Measurements from ENCODE around the gene CBLN3. TPM values are rescaled to one million over a fixed set of nuclear protein-coding genes. Genes with fewer than 3 reads are reported as not detected.

CBLN3 gene
- total RNA-seq, 1 experiment from 2014 or later, result 0.94 TPM

DNA sequence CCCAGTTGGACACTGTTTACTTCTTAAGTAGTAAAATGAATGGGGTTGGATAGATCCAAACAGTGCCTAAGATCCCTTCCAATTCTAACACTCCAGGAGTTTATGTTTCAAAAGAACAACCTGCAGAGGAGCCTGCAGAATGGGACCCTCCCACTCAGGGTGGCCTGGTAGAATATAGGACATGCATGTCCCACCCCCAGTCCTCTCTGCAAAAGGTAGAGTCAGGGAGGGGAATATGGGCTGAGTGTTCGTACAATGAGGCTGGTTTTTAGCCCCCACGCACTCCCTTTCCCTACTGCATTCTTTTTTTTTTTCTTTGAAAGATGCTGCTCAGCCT, 42.5 kb downstream of the CBLN3 start:
- Mint-ChIP-seq H3K4me3 (no peak overlapping the region), H3K36me3 (no peaks in the 10 kb centered on the region), H3K9me3 (no peaks in the 10 kb centered on the region), H3K27ac (no peak overlapping the region), H3K27me3 (ENCODE audit: low read depth) (no peaks in the 10 kb centered on the region; the same call in none of the 2 replicates), H3K4me1 (peaks cover 12% of the 10 kb centered on the region)
- no peak for DNase-seq (ENCODE audit: low spot score)
- no peak for ATAC-seq
- ChIA-PET CTCF (no interaction called here), POLR2A (no interaction called here)
- no peak for TF ChIP-seq RORB (CRISPR knock-in tag; IDR thresholded peaks at IDR 0.05)
- TF ChIP-seq, protein P1, sequence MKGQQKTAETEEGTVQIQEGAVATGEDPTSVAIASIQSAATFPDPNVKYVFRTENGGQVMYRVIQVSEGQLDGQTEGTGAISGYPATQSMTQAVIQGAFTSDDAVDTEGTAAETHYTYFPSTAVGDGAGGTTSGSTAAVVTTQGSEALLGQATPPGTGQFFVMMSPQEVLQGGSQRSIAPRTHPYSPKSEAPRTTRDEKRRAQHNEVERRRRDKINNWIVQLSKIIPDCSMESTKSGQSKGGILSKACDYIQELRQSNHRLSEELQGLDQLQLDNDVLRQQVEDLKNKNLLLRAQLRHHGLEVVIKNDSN (CRISPR knock-in tag; IDR thresholded peaks at IDR 0.05), result no peak
- TF ChIP-seq, protein P2, sequence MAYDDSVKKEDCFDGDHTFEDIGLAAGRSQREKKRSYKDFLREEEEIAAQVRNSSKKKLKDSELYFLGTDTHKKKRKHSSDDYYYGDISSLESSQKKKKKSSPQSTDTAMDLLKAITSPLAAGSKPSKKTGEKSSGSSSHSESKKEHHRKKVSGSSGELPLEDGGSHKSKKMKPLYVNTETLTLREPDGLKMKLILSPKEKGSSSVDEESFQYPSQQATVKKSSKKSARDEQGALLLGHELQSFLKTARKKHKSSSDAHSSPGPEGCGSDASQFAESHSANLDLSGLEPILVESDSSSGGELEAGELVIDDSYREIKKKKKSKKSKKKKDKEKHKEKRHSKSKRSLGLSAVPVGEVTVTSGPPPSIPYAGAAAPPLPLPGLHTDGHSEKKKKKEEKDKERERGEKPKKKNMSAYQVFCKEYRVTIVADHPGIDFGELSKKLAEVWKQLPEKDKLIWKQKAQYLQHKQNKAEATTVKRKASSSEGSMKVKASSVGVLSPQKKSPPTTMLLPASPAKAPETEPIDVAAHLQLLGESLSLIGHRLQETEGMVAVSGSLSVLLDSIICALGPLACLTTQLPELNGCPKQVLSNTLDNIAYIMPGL (CRISPR knock-in tag; IDR thresholded peaks at IDR 0.05), result no peak

DNA sequence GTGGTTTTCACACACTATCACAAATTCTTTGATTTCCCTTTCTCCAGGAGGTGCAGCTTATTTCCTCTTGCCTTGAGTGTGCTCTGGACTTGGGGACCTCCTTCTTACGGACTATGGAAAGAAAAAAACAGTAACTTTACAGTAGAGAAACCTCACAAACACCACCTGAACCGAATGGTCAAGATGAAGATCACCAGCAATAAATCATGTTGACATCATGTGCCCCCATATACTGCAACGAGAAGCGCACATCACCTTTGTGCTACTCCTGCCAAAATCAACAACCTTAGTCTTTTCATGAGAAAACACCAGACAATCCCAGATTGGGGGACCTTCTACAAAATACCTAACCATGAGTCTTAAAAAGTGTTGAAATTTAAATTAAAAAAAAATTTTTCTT, 43.9 kb downstream of the CBLN3 start:
- DNase-seq (ENCODE audit: low spot score) (no peak), ATAC-seq (no peak)
- Mint-ChIP-seq H3K36me3 (no peaks in the 10 kb centered on the region), H3K27ac (no peak overlapping the region), H3K4me3 (no peak overlapping the region), H3K4me1 (peaks cover 17% of the 10 kb centered on the region), H3K27me3 (ENCODE audit: low read depth) (no peaks in the 10 kb centered on the region; the same call in none of the 2 replicates), H3K9me3 (no peaks in the 10 kb centered on the region)
- CTCF ChIA-PET, result no interaction called here
- no peak for TF ChIP-seq HMGA2 (CRISPR knock-in tag; IDR thresholded peaks at IDR 0.05)
- TF ChIP-seq, protein P3, sequence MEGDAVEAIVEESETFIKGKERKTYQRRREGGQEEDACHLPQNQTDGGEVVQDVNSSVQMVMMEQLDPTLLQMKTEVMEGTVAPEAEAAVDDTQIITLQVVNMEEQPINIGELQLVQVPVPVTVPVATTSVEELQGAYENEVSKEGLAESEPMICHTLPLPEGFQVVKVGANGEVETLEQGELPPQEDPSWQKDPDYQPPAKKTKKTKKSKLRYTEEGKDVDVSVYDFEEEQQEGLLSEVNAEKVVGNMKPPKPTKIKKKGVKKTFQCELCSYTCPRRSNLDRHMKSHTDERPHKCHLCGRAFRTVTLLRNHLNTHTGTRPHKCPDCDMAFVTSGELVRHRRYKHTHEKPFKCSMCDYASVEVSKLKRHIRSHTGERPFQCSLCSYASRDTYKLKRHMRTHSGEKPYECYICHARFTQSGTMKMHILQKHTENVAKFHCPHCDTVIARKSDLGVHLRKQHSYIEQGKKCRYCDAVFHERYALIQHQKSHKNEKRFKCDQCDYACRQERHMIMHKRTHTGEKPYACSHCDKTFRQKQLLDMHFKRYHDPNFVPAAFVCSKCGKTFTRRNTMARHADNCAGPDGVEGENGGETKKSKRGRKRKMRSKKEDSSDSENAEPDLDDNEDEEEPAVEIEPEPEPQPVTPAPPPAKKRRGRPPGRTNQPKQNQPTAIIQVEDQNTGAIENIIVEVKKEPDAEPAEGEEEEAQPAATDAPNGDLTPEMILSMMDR (IDR thresholded peaks at IDR 0.05), result no peak
- TF ChIP-seq, protein P4, sequence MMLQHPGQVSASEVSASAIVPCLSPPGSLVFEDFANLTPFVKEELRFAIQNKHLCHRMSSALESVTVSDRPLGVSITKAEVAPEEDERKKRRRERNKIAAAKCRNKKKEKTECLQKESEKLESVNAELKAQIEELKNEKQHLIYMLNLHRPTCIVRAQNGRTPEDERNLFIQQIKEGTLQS (CRISPR knock-in tag; conservative IDR thresholded peaks at IDR 0.05), result no peak
- TF ChIP-seq, protein P5, sequence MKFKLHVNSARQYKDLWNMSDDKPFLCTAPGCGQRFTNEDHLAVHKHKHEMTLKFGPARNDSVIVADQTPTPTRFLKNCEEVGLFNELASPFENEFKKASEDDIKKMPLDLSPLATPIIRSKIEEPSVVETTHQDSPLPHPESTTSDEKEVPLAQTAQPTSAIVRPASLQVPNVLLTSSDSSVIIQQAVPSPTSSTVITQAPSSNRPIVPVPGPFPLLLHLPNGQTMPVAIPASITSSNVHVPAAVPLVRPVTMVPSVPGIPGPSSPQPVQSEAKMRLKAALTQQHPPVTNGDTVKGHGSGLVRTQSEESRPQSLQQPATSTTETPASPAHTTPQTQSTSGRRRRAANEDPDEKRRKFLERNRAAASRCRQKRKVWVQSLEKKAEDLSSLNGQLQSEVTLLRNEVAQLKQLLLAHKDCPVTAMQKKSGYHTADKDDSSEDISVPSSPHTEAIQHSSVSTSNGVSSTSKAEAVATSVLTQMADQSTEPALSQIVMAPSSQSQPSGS (CRISPR knock-in tag; IDR thresholded peaks at IDR 0.05; ENCODE audit: borderline replicate concordance, low read depth), result no peak
- TF ChIP-seq, protein P6, sequence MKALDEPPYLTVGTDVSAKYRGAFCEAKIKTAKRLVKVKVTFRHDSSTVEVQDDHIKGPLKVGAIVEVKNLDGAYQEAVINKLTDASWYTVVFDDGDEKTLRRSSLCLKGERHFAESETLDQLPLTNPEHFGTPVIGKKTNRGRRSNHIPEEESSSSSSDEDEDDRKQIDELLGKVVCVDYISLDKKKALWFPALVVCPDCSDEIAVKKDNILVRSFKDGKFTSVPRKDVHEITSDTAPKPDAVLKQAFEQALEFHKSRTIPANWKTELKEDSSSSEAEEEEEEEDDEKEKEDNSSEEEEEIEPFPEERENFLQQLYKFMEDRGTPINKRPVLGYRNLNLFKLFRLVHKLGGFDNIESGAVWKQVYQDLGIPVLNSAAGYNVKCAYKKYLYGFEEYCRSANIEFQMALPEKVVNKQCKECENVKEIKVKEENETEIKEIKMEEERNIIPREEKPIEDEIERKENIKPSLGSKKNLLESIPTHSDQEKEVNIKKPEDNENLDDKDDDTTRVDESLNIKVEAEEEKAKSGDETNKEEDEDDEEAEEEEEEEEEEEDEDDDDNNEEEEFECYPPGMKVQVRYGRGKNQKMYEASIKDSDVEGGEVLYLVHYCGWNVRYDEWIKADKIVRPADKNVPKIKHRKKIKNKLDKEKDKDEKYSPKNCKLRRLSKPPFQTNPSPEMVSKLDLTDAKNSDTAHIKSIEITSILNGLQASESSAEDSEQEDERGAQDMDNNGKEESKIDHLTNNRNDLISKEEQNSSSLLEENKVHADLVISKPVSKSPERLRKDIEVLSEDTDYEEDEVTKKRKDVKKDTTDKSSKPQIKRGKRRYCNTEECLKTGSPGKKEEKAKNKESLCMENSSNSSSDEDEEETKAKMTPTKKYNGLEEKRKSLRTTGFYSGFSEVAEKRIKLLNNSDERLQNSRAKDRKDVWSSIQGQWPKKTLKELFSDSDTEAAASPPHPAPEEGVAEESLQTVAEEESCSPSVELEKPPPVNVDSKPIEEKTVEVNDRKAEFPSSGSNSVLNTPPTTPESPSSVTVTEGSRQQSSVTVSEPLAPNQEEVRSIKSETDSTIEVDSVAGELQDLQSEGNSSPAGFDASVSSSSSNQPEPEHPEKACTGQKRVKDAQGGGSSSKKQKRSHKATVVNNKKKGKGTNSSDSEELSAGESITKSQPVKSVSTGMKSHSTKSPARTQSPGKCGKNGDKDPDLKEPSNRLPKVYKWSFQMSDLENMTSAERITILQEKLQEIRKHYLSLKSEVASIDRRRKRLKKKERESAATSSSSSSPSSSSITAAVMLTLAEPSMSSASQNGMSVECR (CRISPR knock-in tag; IDR thresholded peaks at IDR 0.05; ENCODE audit: borderline replicate concordance), result no peak
- no peak for TF ChIP-seq ZNF416 (CRISPR knock-in tag; IDR thresholded peaks at IDR 0.05)
- no peak for TF ChIP-seq FOXP1 (CRISPR knock-in tag; IDR thresholded peaks at IDR 0.05; ENCODE audit: borderline replicate concordance)
- TF ChIP-seq, protein P2 (CRISPR knock-in tag; IDR thresholded peaks at IDR 0.05), result no peak
- no peak for TF ChIP-seq MXD4 (CRISPR knock-in tag; IDR thresholded peaks at IDR 0.05; ENCODE audit: borderline replicate concordance)
- TF ChIP-seq, protein P7, sequence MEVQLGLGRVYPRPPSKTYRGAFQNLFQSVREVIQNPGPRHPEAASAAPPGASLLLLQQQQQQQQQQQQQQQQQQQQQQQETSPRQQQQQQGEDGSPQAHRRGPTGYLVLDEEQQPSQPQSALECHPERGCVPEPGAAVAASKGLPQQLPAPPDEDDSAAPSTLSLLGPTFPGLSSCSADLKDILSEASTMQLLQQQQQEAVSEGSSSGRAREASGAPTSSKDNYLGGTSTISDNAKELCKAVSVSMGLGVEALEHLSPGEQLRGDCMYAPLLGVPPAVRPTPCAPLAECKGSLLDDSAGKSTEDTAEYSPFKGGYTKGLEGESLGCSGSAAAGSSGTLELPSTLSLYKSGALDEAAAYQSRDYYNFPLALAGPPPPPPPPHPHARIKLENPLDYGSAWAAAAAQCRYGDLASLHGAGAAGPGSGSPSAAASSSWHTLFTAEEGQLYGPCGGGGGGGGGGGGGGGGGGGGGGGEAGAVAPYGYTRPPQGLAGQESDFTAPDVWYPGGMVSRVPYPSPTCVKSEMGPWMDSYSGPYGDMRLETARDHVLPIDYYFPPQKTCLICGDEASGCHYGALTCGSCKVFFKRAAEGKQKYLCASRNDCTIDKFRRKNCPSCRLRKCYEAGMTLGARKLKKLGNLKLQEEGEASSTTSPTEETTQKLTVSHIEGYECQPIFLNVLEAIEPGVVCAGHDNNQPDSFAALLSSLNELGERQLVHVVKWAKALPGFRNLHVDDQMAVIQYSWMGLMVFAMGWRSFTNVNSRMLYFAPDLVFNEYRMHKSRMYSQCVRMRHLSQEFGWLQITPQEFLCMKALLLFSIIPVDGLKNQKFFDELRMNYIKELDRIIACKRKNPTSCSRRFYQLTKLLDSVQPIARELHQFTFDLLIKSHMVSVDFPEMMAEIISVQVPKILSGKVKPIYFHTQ (CRISPR knock-in tag; IDR thresholded peaks at IDR 0.05), result no peak
- TF ChIP-seq CREB1 (CRISPR knock-in tag; IDR thresholded peaks at IDR 0.05), result no peak
- no peak for TF ChIP-seq FOXK1 (CRISPR knock-in tag; IDR thresholded peaks at IDR 0.05)
- no peak for TF ChIP-seq ZNF121 (CRISPR knock-in tag; IDR thresholded peaks at IDR 0.05)
- TF ChIP-seq, protein P8, sequence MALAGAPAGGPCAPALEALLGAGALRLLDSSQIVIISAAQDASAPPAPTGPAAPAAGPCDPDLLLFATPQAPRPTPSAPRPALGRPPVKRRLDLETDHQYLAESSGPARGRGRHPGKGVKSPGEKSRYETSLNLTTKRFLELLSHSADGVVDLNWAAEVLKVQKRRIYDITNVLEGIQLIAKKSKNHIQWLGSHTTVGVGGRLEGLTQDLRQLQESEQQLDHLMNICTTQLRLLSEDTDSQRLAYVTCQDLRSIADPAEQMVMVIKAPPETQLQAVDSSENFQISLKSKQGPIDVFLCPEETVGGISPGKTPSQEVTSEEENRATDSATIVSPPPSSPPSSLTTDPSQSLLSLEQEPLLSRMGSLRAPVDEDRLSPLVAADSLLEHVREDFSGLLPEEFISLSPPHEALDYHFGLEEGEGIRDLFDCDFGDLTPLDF (CRISPR knock-in tag; IDR thresholded peaks at IDR 0.05), result no peak
- POLR2A ChIA-PET, result no interaction called here
